OCI-LY7 (cell line): Measurements from ENCODE around the gene TAS2R50.

Experiments
- CTCF ChIP-seq: fragments of 200-600 bp; sonication (generic); conservative IDR thresholded peaks from 2 replicates; pipeline ENCODE4 v1.5.1; 2014; ENCODE audit warnings: mild to moderate bottlenecking, antibody characterized with exemption, low read length, moderate library complexity, mixed read lengths
- EZH2phosphoT487 ChIP-seq: fragments of 200-600 bp; sonication (generic); IDR thresholded peaks from 2 replicates; pipeline ENCODE4 v1.6.1; 2018; ENCODE audit warnings: low read depth, borderline replicate concordance, mild to moderate bottlenecking, mixed run types, antibody characterized with exemption, low read length, moderate library complexity, mixed read lengths

GRCh38 chr12:10989107-10989506, 2.4 kb upstream of the TAS2R50 start:
- no peak for TF ChIP-seq CTCF
- TF ChIP-seq EZH2phosphoT487: no peak
